GM23338 (cell line): ENCODE results near the gene GPATCH4. TPM values are rescaled to one million over a fixed set of nuclear protein-coding genes. Genes with fewer than 3 reads are reported as not detected.

ENCODE experiments used
- ATAC-seq: fragments of 200-7000 bp; cut with Tn5 transposase; 3 replicates; pipeline ENCODE4 v1.9.1; 2020
- DNase-seq: peaks from one replicate; pipeline ENCODE4 v3.0.0-alpha.2; 2015; ENCODE audit warnings: low spot score
- H2AFZ ChIP-seq: fragments of 200-600 bp; sonication (generic); 2 replicates; pipeline ENCODE4 v1.8.0; 2016; ENCODE audit warnings: antibody characterized with exemption, mild to moderate bottlenecking, moderate library complexity
- H3F3A ChIP-seq: fragments of 200-600 bp; sonication (generic); replicated peaks from 2 replicates; pipeline ENCODE4 v1.8.0; 2017; ENCODE audit warnings: antibody characterized with exemption, mixed run types, low read depth
- H3K27ac ChIP-seq: fragments of 200-600 bp; sonication (generic); 2 replicates; pipeline ENCODE4 v1.6.1; 2016; ENCODE audit warnings: low read depth
- H3K27me3 ChIP-seq: fragments of 200-600 bp; sonication (generic); 2 replicates; pipeline ENCODE4 v1.8.0; 2016; ENCODE audit warnings: mild to moderate bottlenecking, mixed run types, moderate library complexity; ENCODE audit not compliant: insufficient read depth
- H3K36me3 ChIP-seq: fragments of 200-600 bp; sonication (generic); 2 replicates; pipeline ENCODE4 v1.8.0; 2016; ENCODE audit warnings: mild to moderate bottlenecking; ENCODE audit not compliant: insufficient read depth
- H3K4me1 ChIP-seq: fragments of 200-600 bp; sonication (generic); 2 replicates; pipeline ENCODE4 v1.8.0; 2016; ENCODE audit warnings: mild to moderate bottlenecking, moderate library complexity; ENCODE audit not compliant: insufficient read depth
- H3K4me2 ChIP-seq: fragments of 200-600 bp; sonication (generic); 2 replicates; pipeline ENCODE4 v1.7.1; 2017; ENCODE audit warnings: mixed run types
- H3K4me3 ChIP-seq: fragments of 200-600 bp; sonication (generic); 2 replicates; pipeline ENCODE4 v1.6.1; 2016; ENCODE audit warnings: mixed run types
- H3K79me2 ChIP-seq: fragments of 200-600 bp; sonication (generic); replicated peaks from 2 replicates; pipeline ENCODE4 v1.8.0; 2017; ENCODE audit warnings: mild to moderate bottlenecking; ENCODE audit not compliant: insufficient read depth
- H3K9me2 ChIP-seq: fragments of 200-600 bp; sonication (generic); 2 replicates; pipeline ENCODE4 v1.8.0; 2017; ENCODE audit not compliant: insufficient read depth
- H4K20me1 ChIP-seq: fragments of 200-600 bp; sonication (generic); replicated peaks from 2 replicates; pipeline ENCODE4 v1.8.0; 2017; ENCODE audit warnings: mild to moderate bottlenecking; ENCODE audit not compliant: insufficient read depth
- H3K27ac Mint-ChIP-seq: 2 replicates; pipeline ENCODE4 v1.8.0; 2020; ENCODE audit warnings: inconsistent platforms, mild to moderate bottlenecking, moderate library complexity, mixed read lengths
- H3K27me3 Mint-ChIP-seq: 3 replicates; pipeline ENCODE4 v1.8.0; 2022; ENCODE audit warnings: low read depth, mild to moderate bottlenecking, moderate library complexity, mixed read lengths, inconsistent platforms; ENCODE audit not compliant: insufficient read depth, poor library complexity
- H3K36me3 Mint-ChIP-seq: 3 replicates; pipeline ENCODE4 v1.8.0; 2021; ENCODE audit warnings: low read depth, mild to moderate bottlenecking, inconsistent platforms, moderate library complexity, mixed read lengths
- H3K4me1 Mint-ChIP-seq: 3 replicates; pipeline ENCODE4 v1.8.0; 2020; ENCODE audit warnings: mild to moderate bottlenecking, inconsistent platforms, mixed read lengths
- H3K4me3 Mint-ChIP-seq: 3 replicates; pipeline ENCODE4 v1.8.0; 2021; ENCODE audit warnings: moderate library complexity, mild to moderate bottlenecking, inconsistent platforms, mixed read lengths
- H3K9me3 Mint-ChIP-seq: 3 replicates; pipeline ENCODE4 v1.8.0; 2020; ENCODE audit warnings: moderate library complexity, mild to moderate bottlenecking, inconsistent platforms, mixed read lengths
- CREB1 ChIP-seq: fragments of 250-450 bp; sonication (Bioruptor Pico); IDR thresholded peaks from 2 replicates; pipeline ENCODE4 v1.5.0; 2020; ENCODE audit warnings: low read depth, mild to moderate bottlenecking, moderate library complexity
- CTCF ChIP-seq, 2 experiments: fragments of 200-600 bp in 1 of 2; sonication (generic) in 1 of 2; conservative IDR thresholded peaks; 2 replicates each; pipeline versions ENCODE4 v1.5.1 to v1.6.1; 2016 to 2017; ENCODE audit warnings: antibody characterized with exemption in 2 of 2, low read depth in 2 of 2, mild to moderate bottlenecking in 2 of 2, moderate library complexity in 1 of 2
- ETS1 ChIP-seq: IDR thresholded peaks from 2 replicates; pipeline ENCODE4 v1.6.1; 2016; ENCODE audit warnings: antibody characterized with exemption
- EZH2 ChIP-seq: fragments of 200-600 bp; sonication (generic); IDR thresholded peaks from one replicate; pipeline ENCODE4 v1.8.0; 2017; ENCODE audit warnings: antibody characterized with exemption, mild to moderate bottlenecking, low read depth; ENCODE audit not compliant: unreplicated experiment
- EZH2phosphoT487 ChIP-seq: fragments of 200-600 bp; sonication (generic); IDR thresholded peaks from one replicate; pipeline ENCODE4 v1.8.1; 2018; ENCODE audit warnings: antibody characterized with exemption; ENCODE audit not compliant: unreplicated experiment
- JUNB ChIP-seq: IDR thresholded peaks from one replicate; pipeline ENCODE4 v1.6.1; 2016; ENCODE audit warnings: antibody characterized with exemption; ENCODE audit not compliant: unreplicated experiment
- POLR2AphosphoS5 ChIP-seq: IDR thresholded peaks from 2 replicates; pipeline ENCODE4 v1.6.1; 2016; ENCODE audit warnings: antibody characterized with exemption, low read depth
- REST ChIP-seq: IDR thresholded peaks from one replicate; pipeline ENCODE4 v1.6.1; 2018; ENCODE audit warnings: antibody characterized with exemption; ENCODE audit not compliant: unreplicated experiment
- STAT1 ChIP-seq: IDR thresholded peaks from one replicate; pipeline ENCODE4 v1.6.1; 2016; ENCODE audit warnings: antibody characterized with exemption; ENCODE audit not compliant: unreplicated experiment
- ZNF114 ChIP-seq: fragments of 250-450 bp; sonication (Bioruptor Pico); IDR thresholded peaks from 2 replicates; pipeline ENCODE4 v1.5.0; 2020; ENCODE audit warnings: mild to moderate bottlenecking, moderate library complexity
- ZNF331 ChIP-seq: fragments of 250-450 bp; sonication (Bioruptor Pico); IDR thresholded peaks from 2 replicates; pipeline ENCODE4 v1.5.0; 2020; ENCODE audit warnings: low read depth, mild to moderate bottlenecking, moderate library complexity
- polyA plus RNA-seq: library from polyadenylated mRNA; unstranded; fragments of >200 nt; fragmentation: Nextera tagmentation; extraction: Ambion mirVana; gene quantifications from 2 replicates; pipeline ENCODE4 v1.2.1, GENCODE V29; 2016
- total RNA-seq: library from RNA; depleted of rRNA; stranded (reverse); fragments of >200 nt; shearing (Covaris generic); gene quantifications from 2 replicates; pipeline ENCODE4 v1.2.3, GENCODE V29; 2014

The GPATCH4 gene
- total and polyA plus RNA-seq, 2 experiments from 2014 or later = 58.9 to 187 TPM

GRCh38 chr1:156626079-156626438, 24.8 kb upstream of the GPATCH4 start (continued):
- TF ChIP-seq ZNF114 (no peak), JUNB (no peak), EZH2 (no peak), ETS1 (no peak), REST (no peak), EZH2phosphoT487 (no peak), POLR2AphosphoS5 (no peak), CREB1 (CRISPR knock-in tag) (no peak), ZNF331 (CRISPR knock-in tag) (no peak), STAT1 (no peak), CTCF (conservative IDR thresholded peaks at IDR 0.05; ENCODE audit: low read depth in 2 of 2) (no peak; a peak in 2 of 4 replicates)

- H3K36me3 Mint-ChIP-seq = no peaks in the 10 kb centered on the region
- TF ChIP-seq ZNF331 (CRISPR knock-in tag) (no peak), REST (no peak), EZH2 (peak; percentile 69), CTCF (conservative IDR thresholded peaks at IDR 0.05; ENCODE audit: low read depth in 2 of 2) (peak; percentile 74 to 90), JUNB (no peak), POLR2AphosphoS5 (no peak), ZNF114 (no peak), ETS1 (no peak), EZH2phosphoT487 (no peak), STAT1 (no peak)
Measured at GRCh38 chr1:156625436-156626078, 24.3 kb upstream of the GPATCH4 start.

More at GRCh38 chr1:156625436-156626078, 24.3 kb upstream of the GPATCH4 start:
- Histone ChIP-seq H4K20me1 (no peaks in the 10 kb centered on the region), H3F3A (peaks cover 12% of the 10 kb centered on the region; the same call in 1 of the 2 replicates), H3K27ac (no peak overlapping the region), H3K4me1 (peaks cover 6% of the 10 kb centered on the region; the same call in 1 of the 2 replicates), H3K4me3 (peak overlapping the region; percentile 78), H3K4me2 (peak overlapping the region; percentile 95), H2AFZ (peak overlapping the region; percentile 76), H3K9me2 (no peaks in the 10 kb centered on the region), H3K27me3 (peaks cover 73% of the 10 kb centered on the region), H3K36me3 (no peaks in the 10 kb centered on the region; the same call in 1 of the 2 replicates), H3K79me2 (no peaks in the 10 kb centered on the region)
- ATAC-seq (peak; percentile 33), DNase-seq (peak; percentile 73)
- Mint-ChIP-seq H3K9me3 (no peaks in the 10 kb centered on the region; the same call in 2 of the 3 replicates), H3K4me1 (peaks cover 4% of the 10 kb centered on the region), H3K4me3 (peak overlapping the region; percentile 74), H3K27me3 (peaks cover 50% of the 10 kb centered on the region), H3K27ac (no peak overlapping the region)
